GM18499 (cell line): ENCODE data around the gene LUC7L2.
A peak's percentile ranks its signal among the peaks of the same experiment; 100 is the strongest.
"Not testable (repeated sequence)": the region's sequence is repeated elsewhere in the genome, so short reads cannot be mapped to it uniquely, and the experiment has no call there.

ENCODE experiments used
- ATAC-seq: cut with Tn5 transposase; IDR thresholded peaks from one replicate; pipeline ENCODE4 v1.9.1; 2021; ENCODE audit warnings: moderate number of reproducible peaks; ENCODE audit not compliant: insufficient read depth, unreplicated experiment

The LUC7L2 gene

GRCh38 chr7:139354729-139355128, 5.0 kb upstream of the LUC7L2 start:
- ATAC-seq = no peak

GRCh38 chr7:139355320-139355719, 4.4 kb upstream of the LUC7L2 start:
- ATAC-seq = no peak

- not testable (repeated sequence) for ATAC-seq
Observed at GRCh38 chr7:139357729-139358506, 1.8 kb upstream of the LUC7L2 start.

GRCh38 chr7:139358541-139359365, 941 bp upstream of the LUC7L2 start:
- ATAC-seq = peak; percentile 4

- peak; percentile 43 for ATAC-seq
Observed at GRCh38 chr7:139360210-139360947, 685 bp downstream of the LUC7L2 start.

GRCh38 chr7:139360948-139361307, 1.2 kb downstream of the LUC7L2 start:
- no peak for ATAC-seq

- ATAC-seq = no peak
Observed at GRCh38 chr7:139361523-139361922, 1.8 kb downstream of the LUC7L2 start.

GRCh38 chr7:139362302-139362701, 2.6 kb downstream of the LUC7L2 start:
- ATAC-seq = no peak

- no peak for ATAC-seq
Observed at GRCh38 chr7:139362981-139363380, 3.3 kb downstream of the LUC7L2 start.

- no peak for ATAC-seq
Observed at GRCh38 chr7:139365336-139365735, 5.6 kb downstream of the LUC7L2 start.

GRCh38 chr7:139366400-139366799, 6.7 kb downstream of the LUC7L2 start:
- no peak for ATAC-seq

- ATAC-seq = no peak
Observed at GRCh38 chr7:139367438-139368155, 7.9 kb downstream of the LUC7L2 start.

GRCh38 chr7:139370301-139370942, 10.7 kb downstream of the LUC7L2 start:
- ATAC-seq = no peak

- no peak for ATAC-seq
Observed at GRCh38 chr7:139370943-139371313, 11.2 kb downstream of the LUC7L2 start.

GRCh38 chr7:139374246-139374645, 14.6 kb downstream of the LUC7L2 start:
- ATAC-seq = no peak

GRCh38 chr7:139382439-139382838, 22.7 kb downstream of the LUC7L2 start:
- no peak for ATAC-seq

GRCh38 chr7:139384611-139385010, 24.9 kb downstream of the LUC7L2 start:
- no peak for ATAC-seq

GRCh38 chr7:139387594-139387993, 27.9 kb downstream of the LUC7L2 start:
- ATAC-seq = no peak

GRCh38 chr7:139389091-139389490, 29.4 kb downstream of the LUC7L2 start:
- ATAC-seq = no peak

GRCh38 chr7:139389774-139390173, 30.1 kb downstream of the LUC7L2 start:
- no peak for ATAC-seq
